Parathyroid adenoma (tissue), 2 donors: Measurements from ENCODE around the gene CLIC6.

Source experiments
- H2AFZ ChIP-seq: fragments of 300-600 bp; sonication (generic); one replicate; pipeline ENCODE4 v1.7.0; 2017; ENCODE audit warnings: antibody characterized with exemption, mild to moderate bottlenecking
- H3K27ac ChIP-seq: fragments of 300-600 bp; sonication (generic); one replicate; pipeline ENCODE4 v1.7.0; 2017
- H3K27me3 ChIP-seq: fragments of 300-600 bp; sonication (generic); one replicate; pipeline ENCODE4 v1.7.0; 2017; ENCODE audit warnings: low read length; ENCODE audit not compliant: control insufficient read depth, insufficient read depth
- H3K36me3 ChIP-seq: fragments of 300-600 bp; sonication (generic); one replicate; pipeline ENCODE4 v1.7.0; 2017; ENCODE audit warnings: low read length; ENCODE audit not compliant: control insufficient read depth, insufficient read depth
- H3K4me1 ChIP-seq: fragments of 300-600 bp; sonication (generic); one replicate; pipeline ENCODE4 v1.7.0; 2017; ENCODE audit warnings: control low read depth
- H3K4me2 ChIP-seq: fragments of 300-600 bp; sonication (generic); one replicate; pipeline ENCODE4 v1.7.0; 2017; ENCODE audit warnings: low read length
- H3K4me3 ChIP-seq: fragments of 300-600 bp; sonication (generic); one replicate; pipeline ENCODE4 v1.7.0; 2017; ENCODE audit warnings: low read depth, low read length
- H3K79me2 ChIP-seq: fragments of 300-600 bp; sonication (generic); one replicate; pipeline ENCODE4 v1.7.0; 2017; ENCODE audit warnings: control low read depth
- H3K9ac ChIP-seq: fragments of 300-600 bp; sonication (generic); one replicate; pipeline ENCODE4 v1.7.0; 2017; ENCODE audit warnings: mild to moderate bottlenecking
- H3K9me3 ChIP-seq: fragments of 300-600 bp; sonication (generic); one replicate; pipeline ENCODE4 v1.7.0; 2017; ENCODE audit warnings: low read length; ENCODE audit not compliant: control insufficient read depth
- CTCF ChIP-seq: fragments of 300-600 bp; sonication (generic); IDR thresholded peaks from one replicate; pipeline ENCODE4 v1.7.0; 2017; ENCODE audit warnings: antibody characterized with exemption, mild to moderate bottlenecking
- donor health status: primary hyperparathyroidism.

CLIC6 gene

GRCh38 chr21:34636961-34637360 is 31.8 kb upstream of the CLIC6 start:
- no peaks in the 10 kb centered on the region for H3K4me1 ChIP-seq
- H3K36me3 ChIP-seq: no peaks in the 10 kb centered on the region
- H3K4me3 ChIP-seq: no peak overlapping the region
- no peak overlapping the region for H3K27ac ChIP-seq
- H3K4me2 ChIP-seq: no peak overlapping the region
- H3K79me2 ChIP-seq: no peaks in the 10 kb centered on the region
- H3K27me3 ChIP-seq: no peaks in the 10 kb centered on the region
- H3K9me3 ChIP-seq: no peaks in the 10 kb centered on the region
- H3K9ac ChIP-seq: no peak overlapping the region
- TF ChIP-seq CTCF: no peak
- no peak overlapping the region for H2AFZ ChIP-seq

- Histone ChIP-seq H3K4me2 (no peak overlapping the region), H3K27ac (no peak overlapping the region), H3K4me3 (no peak overlapping the region), H2AFZ (no peak overlapping the region), H3K79me2 (no peaks in the 10 kb centered on the region), H3K36me3 (no peaks in the 10 kb centered on the region), H3K27me3 (no peaks in the 10 kb centered on the region), H3K4me1 (no peaks in the 10 kb centered on the region), H3K9me3 (no peaks in the 10 kb centered on the region), H3K9ac (no peak overlapping the region)
- no peak for TF ChIP-seq CTCF
These were observed 29.5 kb upstream of the CLIC6 start for GRCh38 chr21:34639250-34639649.

GRCh38 chr21:34639882-34640788 is 28.7 kb upstream of the CLIC6 start:
- no peak for TF ChIP-seq CTCF
- no peak overlapping the region for H3K4me2 ChIP-seq
- no peak overlapping the region for H2AFZ ChIP-seq
- H3K9me3 ChIP-seq: no peaks in the 10 kb centered on the region
- no peaks in the 10 kb centered on the region for H3K4me1 ChIP-seq
- no peak overlapping the region for H3K4me3 ChIP-seq
- no peaks in the 10 kb centered on the region for H3K36me3 ChIP-seq
- H3K9ac ChIP-seq: no peak overlapping the region
- H3K79me2 ChIP-seq: no peaks in the 10 kb centered on the region
- H3K27me3 ChIP-seq: no peaks in the 10 kb centered on the region
- no peak overlapping the region for H3K27ac ChIP-seq

- no peak for TF ChIP-seq CTCF
- Histone ChIP-seq H3K27ac (no peak overlapping the region), H3K4me1 (no peaks in the 10 kb centered on the region), H3K4me3 (no peak overlapping the region), H3K9me3 (no peaks in the 10 kb centered on the region), H3K79me2 (no peaks in the 10 kb centered on the region), H3K4me2 (no peak overlapping the region), H3K36me3 (no peaks in the 10 kb centered on the region), H2AFZ (no peak overlapping the region), H3K9ac (no peak overlapping the region), H3K27me3 (no peaks in the 10 kb centered on the region)
These were observed 27.9 kb upstream of the CLIC6 start for GRCh38 chr21:34640858-34641257.
